HG03432 (cell line): ENCODE data around the gene TXNL4B.
"Not testable (repeated sequence)": the region's sequence is repeated elsewhere in the genome, so short reads cannot be mapped to it uniquely, and the experiment has no call there.

Source experiments
- ATAC-seq: cut with Tn5 transposase; IDR thresholded peaks from one replicate; pipeline ENCODE4 v1.9.1; 2021; ENCODE audit warnings: mild to moderate bottlenecking, moderate library complexity; ENCODE audit not compliant: unreplicated experiment

Gene TXNL4B

GRCh38 chr16:72076991-72077706 lies 16.3 kb downstream of the TXNL4B start:
- not testable (repeated sequence) for ATAC-seq

- not testable (repeated sequence) for ATAC-seq
Observed at GRCh38 chr16:72075067-72075466, 18.4 kb downstream of the TXNL4B start.

- no peak for ATAC-seq
Observed at GRCh38 chr16:72073560-72074230, 19.7 kb downstream of the TXNL4B start.

GRCh38 chr16:72072514-72073342 lies 20.7 kb downstream of the TXNL4B start:
- ATAC-seq = no peak

- no peak for ATAC-seq
Observed at GRCh38 chr16:72068930-72069329, 24.5 kb downstream of the TXNL4B start.

GRCh38 chr16:72066747-72067146 lies 26.7 kb downstream of the TXNL4B start:
- no peak for ATAC-seq

GRCh38 chr16:72064361-72064894 lies 29.0 kb downstream of the TXNL4B start:
- ATAC-seq = no peak

DNA sequence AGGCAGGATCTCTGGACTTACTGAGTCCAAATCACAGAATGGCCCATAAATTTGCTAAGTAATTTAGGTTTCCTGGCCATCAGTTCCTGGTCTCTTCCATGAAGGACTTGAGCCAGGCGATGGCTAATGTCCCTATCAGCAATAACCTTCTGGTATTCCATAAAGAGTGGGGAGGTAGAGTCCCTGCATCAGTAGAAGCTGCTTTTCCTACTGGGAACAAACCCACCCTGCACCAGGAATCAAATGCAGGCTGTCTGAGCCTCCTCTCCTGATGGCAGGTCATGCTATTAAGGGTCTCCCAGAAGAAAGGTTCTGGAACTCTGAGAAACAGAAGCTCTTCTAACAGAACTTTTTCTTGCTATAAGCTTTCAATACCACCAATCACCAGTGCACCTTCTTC lies 31.9 kb downstream of the TXNL4B start:
- ATAC-seq = no peak

GRCh38 chr16:72060405-72060804 lies 33.0 kb downstream of the TXNL4B start:
- ATAC-seq = no peak

GRCh38 chr16:72059060-72059459 lies 34.4 kb downstream of the TXNL4B start:
- not testable (repeated sequence) for ATAC-seq

GRCh38 chr16:72057313-72057712 lies 36.1 kb downstream of the TXNL4B start:
- not testable (repeated sequence) for ATAC-seq

DNA sequence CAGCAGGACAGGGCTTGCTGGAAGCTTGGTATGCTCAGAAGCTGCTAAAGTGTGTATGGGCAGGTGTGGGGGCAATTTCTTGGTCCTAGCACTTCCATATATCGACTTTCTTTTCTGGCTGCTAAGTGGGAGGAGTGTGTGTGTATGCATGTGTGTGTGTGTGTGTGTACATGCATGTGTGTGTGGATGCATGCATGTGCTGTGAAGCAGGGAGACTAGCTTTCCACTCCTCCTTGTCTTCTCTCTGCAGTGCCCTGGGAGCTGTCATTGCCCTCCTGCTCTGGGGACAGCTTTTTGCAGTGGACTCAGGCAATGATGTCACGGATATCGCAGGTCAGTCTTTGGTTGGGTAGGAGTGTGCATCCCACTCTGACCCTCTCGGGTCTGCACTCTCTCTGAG lies 37.5 kb downstream of the TXNL4B start:
- no peak for ATAC-seq

DNA sequence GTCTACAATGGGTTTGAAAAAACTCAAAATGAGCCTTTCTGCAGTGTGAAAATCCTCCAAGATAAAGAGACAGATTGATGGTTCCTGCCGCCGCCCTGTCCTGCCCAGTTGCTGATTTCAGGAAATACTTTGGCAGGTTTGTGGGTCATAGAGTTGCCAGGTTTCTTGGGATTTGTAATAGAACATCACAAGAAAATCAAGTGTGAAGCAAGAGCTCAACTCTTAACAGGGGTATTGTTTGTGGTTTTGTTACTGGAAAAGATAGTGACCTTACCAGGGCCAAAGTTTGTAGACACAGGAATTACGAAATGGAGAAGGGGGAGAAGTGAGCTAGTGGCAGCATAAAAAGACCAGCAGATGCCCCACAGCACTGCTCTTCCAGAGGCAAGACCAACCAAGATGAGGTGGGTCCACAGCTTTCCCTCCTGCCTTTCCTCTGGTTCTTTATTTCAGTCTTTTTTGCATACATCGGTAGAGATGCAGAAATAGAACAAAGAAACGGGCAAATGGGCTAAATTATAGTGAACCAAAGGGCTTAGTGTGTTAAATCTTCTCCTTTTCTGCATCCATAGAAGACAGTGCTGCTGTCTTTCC lies 39.1 kb downstream of the TXNL4B start, which contains the start of gene HP:
HP (plus strand) TSS at position 252 of the 594 bp plus-strand sequence; CDS start at position 400, 148 bp downstream.
- not testable (repeated sequence) for ATAC-seq

GRCh38 chr16:72051818-72052217 lies 41.6 kb downstream of the TXNL4B start:
- ATAC-seq = no peak

DNA sequence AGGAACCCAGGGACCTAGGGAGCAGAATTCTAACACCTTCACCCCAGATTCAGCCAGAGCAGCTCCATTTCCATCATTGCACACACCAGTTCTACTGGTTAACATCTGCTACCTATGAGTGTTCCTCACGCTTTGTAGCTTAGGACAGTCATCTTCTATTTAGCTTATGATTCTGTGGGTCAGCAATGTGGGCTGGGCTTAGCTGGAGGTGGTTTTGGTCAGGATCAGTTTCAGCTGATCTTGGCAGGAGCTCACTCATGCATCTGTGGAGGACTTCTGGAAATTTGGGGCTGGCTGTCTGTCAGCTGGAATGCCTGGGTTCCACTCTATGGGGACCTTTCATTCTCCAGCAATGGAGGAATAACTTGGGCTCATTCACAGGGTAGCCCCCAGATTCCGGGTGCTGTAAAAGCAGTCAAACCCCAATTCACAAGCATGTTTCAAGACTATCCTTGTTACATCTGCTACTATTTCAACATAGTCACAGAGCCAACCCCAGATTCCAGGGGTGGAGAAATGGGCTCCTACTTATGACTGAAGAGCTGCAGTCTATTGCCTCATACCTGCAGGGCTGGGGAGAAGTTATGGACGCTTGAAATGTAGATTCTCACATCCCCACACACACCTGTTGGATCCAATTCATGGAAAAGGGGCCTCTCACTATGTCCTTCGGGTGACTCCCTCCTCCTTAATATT lies 42.5 kb downstream of the TXNL4B start:
- ATAC-seq = no peak

- no peak for ATAC-seq
Observed at GRCh38 chr16:72049110-72049509, 44.3 kb downstream of the TXNL4B start.

- ATAC-seq = no peak
Observed at GRCh38 chr16:72044825-72045359, 48.5 kb downstream of the TXNL4B start.

GRCh38 chr16:72044296-72044695 lies 49.1 kb downstream of the TXNL4B start:
- ATAC-seq = no peak

GRCh38 chr16:72043539-72043938 lies 49.9 kb downstream of the TXNL4B start:
- no peak for ATAC-seq

DNA sequence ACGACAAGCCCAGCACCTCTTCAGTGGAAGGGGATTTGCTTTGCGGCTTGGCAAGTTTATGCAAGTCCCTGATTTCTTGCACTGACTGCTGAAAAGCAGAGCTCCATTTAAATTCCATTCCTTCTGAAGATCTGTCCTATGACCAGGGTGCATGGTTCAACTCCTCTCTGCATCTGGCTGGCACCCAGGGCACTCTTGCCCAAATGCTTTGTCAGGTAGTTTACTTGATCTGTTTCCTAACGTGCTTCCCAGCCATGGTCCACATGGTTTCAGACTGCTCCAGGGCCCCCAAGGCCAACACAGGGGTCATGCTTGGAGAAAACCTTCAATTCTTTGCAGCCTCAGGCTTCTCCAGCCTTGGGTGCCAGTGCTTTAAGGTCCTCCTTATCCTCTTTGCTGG lies 50.4 kb downstream of the TXNL4B start:
- ATAC-seq = no peak
